HS-5 (cell line): ENCODE results near the gene TMEM266.

Experiments used
- DNase-seq: peaks from one replicate; pipeline ENCODE4 v3.0.0-alpha.2; 2012; ENCODE audit warnings: low read depth

TMEM266 gene

GRCh38 chr15:76203346-76204108 is 143.7 kb downstream of the TMEM266 start:
- no peak for DNase-seq

GRCh38 chr15:76204109-76204845 is 144.5 kb downstream of the TMEM266 start:
- DNase-seq, result no peak

- no peak for DNase-seq
Measured at GRCh38 chr15:76204916-76205460, 145.2 kb downstream of the TMEM266 start.

- no peak for DNase-seq
Measured at GRCh38 chr15:76206325-76206976, 146.7 kb downstream of the TMEM266 start.

- DNase-seq, result no peak
Measured at GRCh38 chr15:76208084-76208785, 148.4 kb downstream of the TMEM266 start.

- no peak for DNase-seq
Measured at GRCh38 chr15:76208786-76209424, 149.1 kb downstream of the TMEM266 start.

GRCh38 chr15:76209523-76209922 is 149.7 kb downstream of the TMEM266 start:
- DNase-seq, result no peak

- no peak for DNase-seq
Measured at GRCh38 chr15:76209942-76210341, 150.2 kb downstream of the TMEM266 start.

GRCh38 chr15:76215634-76216033 is 155.8 kb downstream of the TMEM266 start:
- no peak for DNase-seq

- DNase-seq, result no peak
Measured at GRCh38 chr15:76217029-76217881, 157.5 kb downstream of the TMEM266 start.

- DNase-seq, result no peak
Measured at GRCh38 chr15:76217882-76218217, 158.1 kb downstream of the TMEM266 start.

- no peak for DNase-seq
Measured at GRCh38 chr15:76221085-76221767, 161.4 kb downstream of the TMEM266 start.

GRCh38 chr15:76222159-76222558 is 162.4 kb downstream of the TMEM266 start:
- no peak for DNase-seq

GRCh38 chr15:76223521-76223920 is 163.7 kb downstream of the TMEM266 start:
- DNase-seq, result no peak

GRCh38 chr15:76229266-76229665 is 169.5 kb downstream of the TMEM266 start:
- no peak for DNase-seq

- no peak for DNase-seq
Measured at GRCh38 chr15:76233921-76234320, 174.1 kb downstream of the TMEM266 start.

GRCh38 chr15:76234337-76234889 is 174.6 kb downstream of the TMEM266 start:
- no peak for DNase-seq

GRCh38 chr15:76235186-76235826 is 175.5 kb downstream of the TMEM266 start:
- peak; percentile 9 for DNase-seq

- DNase-seq, result no peak
Measured at GRCh38 chr15:76236350-76236749, 176.6 kb downstream of the TMEM266 start.
